Stimulated activated naive CD8-positive, alpha-beta T cell treated with anti-CD3 and anti-CD28 coated beads, Interleukin-15, Interleukin-2, amounts not matched to agents 100 U/mL and 50 U/mL, for 24 hours (primary cell): ENCODE data around the gene SPRR1B.
"Not testable (repeated sequence)": the region's sequence is repeated elsewhere in the genome, so short reads cannot be mapped to it uniquely, and the experiment has no call there.

Experiments used
- ATAC-seq: fragments of 150-1000 bp; cut with Tn5 transposase; one replicate; pipeline ENCODE4 v1.10.0; 2021
- DNase-seq: peaks from one replicate; pipeline ENCODE4 v3.0.0; 2021

SPRR1B gene

GRCh38 chr1:153030895-153031294 lies at the start of gene SPRR1B:
Gene SPRR1B, plus strand, starts transcription at chr1:153031203. Its CDS starts 1,143 bp downstream, at chr1:153032346.
- ATAC-seq (no peak), DNase-seq (no peak)

DNA sequence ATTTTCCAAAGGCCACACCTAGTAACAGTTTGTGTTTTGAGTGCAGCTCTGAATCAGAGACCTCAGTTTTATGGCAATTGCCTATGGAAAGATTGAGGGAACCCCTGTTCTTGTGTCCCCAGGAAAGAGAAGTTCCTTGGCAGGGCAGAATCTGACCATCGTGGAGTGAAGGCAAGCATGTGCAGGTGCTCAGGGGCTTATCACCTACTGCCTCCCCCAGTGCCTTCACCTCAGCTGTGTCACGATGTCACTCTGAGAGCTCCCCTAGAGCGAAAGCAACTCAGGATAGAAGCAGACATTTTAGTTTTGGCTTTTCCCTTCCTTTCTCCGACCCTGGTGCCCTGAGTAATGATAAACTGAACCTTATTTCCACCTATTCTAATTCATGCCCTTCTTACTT lies 48.9 kb upstream of the SPRR1B start:
- no peak for ATAC-seq
- DNase-seq = no peak

DNA sequence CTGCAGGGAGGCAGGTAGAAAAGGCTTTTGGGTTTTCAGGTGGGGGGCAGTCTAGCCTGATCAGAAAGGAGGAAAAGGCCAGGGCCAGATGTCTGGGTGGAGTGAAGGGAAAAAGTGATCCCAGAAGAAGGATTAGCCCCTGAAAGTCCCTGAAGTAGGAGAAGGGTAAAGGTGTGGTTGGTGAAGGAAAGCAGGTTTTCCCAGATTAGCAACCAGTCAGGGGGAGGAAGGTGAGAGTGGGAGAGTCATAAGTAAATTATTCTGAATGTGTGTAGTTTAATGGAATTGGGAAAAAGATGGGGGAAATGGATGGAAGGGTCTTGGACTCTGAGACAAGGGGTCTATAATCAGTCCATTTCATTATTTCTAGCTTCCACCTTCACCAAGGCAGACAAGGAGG lies 47.8 kb upstream of the SPRR1B start:
- no peak for DNase-seq
- no peak for ATAC-seq

DNA sequence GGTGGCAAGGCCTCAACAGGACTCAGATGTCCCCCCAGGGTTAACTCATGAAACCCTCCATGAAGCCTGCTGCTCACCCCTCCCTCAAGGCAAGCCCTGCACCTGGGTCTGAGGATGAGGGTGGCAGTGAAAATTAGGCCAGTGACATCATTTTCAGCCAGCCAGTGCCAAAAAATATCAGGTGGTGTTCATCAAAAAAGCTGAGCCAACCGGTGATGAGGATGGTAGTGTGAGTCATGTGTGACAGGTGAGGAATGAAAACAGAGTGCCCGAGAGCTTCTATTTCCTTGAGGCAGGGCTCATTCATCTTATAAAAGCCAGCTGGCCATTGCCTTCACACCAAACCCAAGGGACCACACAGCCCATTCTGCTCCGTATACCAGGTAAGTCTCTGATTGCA lies 47.3 kb upstream of the SPRR1B start, which contains the start of gene SPRR1A:
Gene SPRR1A (plus strand): TSS at position 339 of the 400 bp plus-strand sequence. CDS start 1,150 bp downstream, outside the sequence.
- ATAC-seq = no peak

DNA sequence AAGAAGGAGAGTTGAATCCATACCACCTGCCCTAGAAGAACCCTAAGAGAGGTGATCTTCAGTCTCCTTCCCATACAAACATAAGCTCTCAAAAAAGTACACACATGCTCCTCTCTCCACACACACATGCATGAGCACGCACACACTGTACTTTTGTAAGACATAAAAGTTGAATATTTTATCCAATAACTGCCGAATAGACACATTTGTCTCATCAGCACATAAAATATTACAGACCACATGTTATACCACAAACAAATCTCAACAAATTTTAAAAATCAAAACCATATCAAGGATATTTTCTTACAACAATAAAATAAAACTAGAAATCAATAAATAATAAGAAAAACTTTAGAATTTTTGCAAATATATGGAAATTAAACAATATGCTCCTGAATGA lies 44.4 kb upstream of the SPRR1B start:
- ATAC-seq (no peak), DNase-seq (no peak)

More for the DNA sequence above, 47.3 kb upstream of the SPRR1B start, which contains the start of gene SPRR1A:
- DNase-seq = no peak

DNA sequence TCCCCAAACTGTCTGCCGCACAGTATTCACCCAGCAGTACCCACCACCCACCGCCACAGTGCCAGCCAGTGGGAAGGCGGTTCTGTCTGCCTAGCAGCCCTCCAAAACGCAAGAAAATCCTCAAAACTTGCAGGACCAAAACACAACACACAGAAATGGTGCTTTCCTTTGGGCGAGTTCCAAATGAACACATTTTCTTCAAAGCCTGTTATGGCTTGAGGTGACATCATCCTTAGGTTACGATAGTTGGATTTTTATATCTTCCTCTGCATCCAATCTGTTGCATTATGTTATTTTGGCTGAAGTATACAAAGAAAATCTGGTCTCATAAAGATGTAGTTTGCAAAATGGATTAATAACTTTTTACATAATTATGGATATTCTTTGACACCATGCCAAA lies 37.8 kb upstream of the SPRR1B start:
- ATAC-seq (no peak), DNase-seq (no peak)

GRCh38 chr1:152995842-152996241 lies 35.2 kb upstream of the SPRR1B start:
- no peak for DNase-seq
- no peak for ATAC-seq

GRCh38 chr1:152996633-152997400 lies 34.2 kb upstream of the SPRR1B start:
- ATAC-seq = no peak
- no peak for DNase-seq

DNA sequence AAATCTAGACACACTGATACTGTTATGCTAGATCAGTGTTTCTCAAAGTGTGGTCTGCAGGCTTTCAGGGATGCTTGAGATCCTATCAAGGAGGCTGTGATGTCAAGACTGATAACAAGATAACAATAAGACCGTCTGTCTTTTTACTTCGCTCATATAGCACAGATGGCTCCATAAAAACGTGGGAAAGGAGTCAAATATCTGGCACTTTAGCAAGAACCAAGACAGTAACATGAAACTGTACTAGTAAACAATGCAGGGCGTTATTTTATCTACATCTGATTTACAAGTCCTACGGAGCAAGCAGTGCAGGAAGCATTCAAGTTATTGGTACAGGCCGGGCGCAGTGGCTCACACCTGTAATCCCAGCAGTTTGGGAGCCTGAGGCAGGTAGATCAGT lies 33.1 kb upstream of the SPRR1B start:
- ATAC-seq = no peak
- no peak for DNase-seq

DNA sequence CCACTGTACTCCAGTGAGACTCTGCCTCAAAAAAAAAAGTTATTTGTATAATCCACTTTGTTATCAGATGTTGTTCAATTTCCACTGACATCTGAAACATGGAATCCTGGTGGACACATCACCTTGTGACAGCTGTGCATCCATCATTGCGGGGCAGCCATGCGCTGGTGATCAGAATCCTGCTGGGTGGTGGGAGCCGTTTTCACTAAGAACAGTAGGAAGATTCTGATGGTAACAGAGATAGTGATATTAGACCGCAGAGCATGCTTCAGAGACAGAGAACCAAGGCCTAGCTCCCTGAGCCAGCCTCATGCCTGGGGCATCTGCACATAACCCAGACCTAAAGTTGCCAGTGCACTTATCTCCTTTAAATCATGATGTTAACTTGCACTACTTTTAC lies 32.5 kb upstream of the SPRR1B start:
- ATAC-seq (no peak), DNase-seq (no peak)

DNA sequence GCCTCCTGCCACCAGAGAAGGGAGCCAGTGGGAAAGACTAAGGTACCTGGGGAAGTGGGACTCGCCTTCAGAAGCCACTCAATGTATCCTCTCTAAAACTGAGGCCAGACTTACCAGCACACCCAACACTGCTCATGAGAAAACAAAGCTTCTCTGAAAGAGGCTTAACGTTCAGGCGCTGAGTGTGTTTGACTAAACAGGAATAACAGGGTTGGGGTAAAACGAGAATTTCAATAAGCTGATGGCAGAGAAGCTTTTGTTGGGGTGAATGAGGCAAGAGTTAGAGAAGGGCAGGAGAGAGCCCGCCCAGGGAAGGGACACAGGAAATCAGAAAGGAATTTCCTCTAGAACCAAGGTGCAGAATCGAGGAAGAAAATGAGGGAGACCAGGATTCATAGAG lies 31.2 kb upstream of the SPRR1B start:
- DNase-seq (no peak), ATAC-seq (no peak)

DNA sequence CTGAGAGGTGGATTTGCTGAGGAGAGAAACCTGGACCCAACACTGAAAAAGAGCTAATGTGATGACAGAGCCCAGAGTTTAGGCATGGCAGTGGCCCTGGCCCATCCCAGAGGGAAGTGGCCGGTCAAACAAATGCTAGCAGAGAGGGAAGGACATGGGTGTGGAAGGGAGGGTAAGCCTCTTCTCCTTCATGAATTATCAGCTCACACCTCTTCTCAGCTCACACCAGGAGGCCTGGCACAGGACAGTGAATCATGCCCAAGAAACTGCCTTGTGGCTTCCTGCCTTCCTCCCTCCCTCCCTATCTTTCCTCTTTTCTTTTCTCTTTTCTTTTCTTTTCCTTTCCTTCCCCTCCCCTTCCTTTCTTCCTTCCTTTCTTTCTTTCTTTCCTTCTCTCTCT lies 30.7 kb upstream of the SPRR1B start:
- DNase-seq (no peak), ATAC-seq (no peak)

DNA sequence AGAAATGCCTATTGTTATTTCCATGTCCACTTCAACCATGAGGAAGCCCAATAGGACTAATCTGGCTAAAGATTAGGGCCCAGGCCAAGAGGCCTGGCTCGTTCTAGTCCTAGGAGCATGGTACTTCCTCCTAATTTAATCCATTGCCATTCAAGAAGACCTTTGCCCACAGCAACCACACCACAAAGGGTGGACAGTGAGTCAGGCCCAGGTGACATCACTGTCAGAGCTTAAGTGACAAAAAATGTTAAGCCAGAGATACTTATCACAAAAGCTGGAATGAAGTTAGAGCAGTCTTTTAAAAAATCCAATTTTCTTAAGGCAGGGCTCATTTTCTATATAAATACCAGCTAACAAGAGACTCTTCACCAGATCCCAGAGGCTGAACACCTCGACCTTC lies 29.6 kb upstream of the SPRR1B start, which contains the start of gene SPRR3:
Gene SPRR3 (plus strand): TSS at position 368 of the 400 bp plus-strand sequence. CDS start 1,272 bp downstream, outside the sequence.
- ATAC-seq = no peak

GRCh38 chr1:153011235-153011758 lies 19.7 kb upstream of the SPRR1B start:
- not testable (repeated sequence) for DNase-seq, ATAC-seq

More for the DNA sequence above, 29.6 kb upstream of the SPRR1B start, which contains the start of gene SPRR3:
- DNase-seq = no peak

GRCh38 chr1:153021829-153022228 lies 9.2 kb upstream of the SPRR1B start:
- DNase-seq, ATAC-seq: not testable (repeated sequence)

DNA sequence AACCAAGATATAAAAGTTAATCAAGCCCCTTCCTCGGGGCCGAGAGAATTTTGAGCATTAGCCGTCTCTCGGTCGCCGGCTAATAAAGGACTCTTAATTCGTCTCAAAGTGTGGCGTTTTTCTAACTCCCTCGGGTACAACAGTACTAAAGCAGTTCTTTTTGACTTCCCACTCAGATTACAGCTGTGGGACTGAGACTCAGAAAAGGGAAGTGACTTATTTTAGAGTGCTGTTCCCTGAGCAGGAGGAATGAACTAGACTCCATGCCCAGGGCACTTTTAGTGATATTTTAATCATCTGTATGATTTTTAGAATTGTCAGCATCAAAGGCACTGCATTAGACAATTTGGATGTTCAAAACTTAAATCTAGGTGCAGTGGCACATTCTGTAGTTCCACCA lies 8.7 kb upstream of the SPRR1B start:
- not testable (repeated sequence) for ATAC-seq, DNase-seq

DNA sequence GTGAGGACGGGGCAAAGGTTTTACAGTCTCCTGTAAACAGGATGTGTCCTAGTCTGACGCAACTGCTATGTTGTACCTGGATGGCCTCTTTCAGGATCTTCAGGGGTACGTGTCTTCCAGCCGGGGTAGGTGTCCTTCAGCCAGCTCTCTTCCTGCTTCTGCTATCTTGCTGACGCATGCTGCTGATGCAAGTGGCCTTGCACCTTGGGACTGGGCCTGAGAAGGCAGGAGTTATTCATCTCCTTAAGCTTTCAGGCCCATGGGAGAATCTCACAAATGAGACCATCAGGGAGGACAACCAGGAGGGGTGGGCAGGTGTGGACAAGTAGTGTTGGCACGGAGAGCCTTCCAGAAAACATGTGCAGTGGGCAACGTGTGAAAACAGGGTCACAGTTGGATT lies 7.9 kb upstream of the SPRR1B start:
- ATAC-seq (no peak), DNase-seq (no peak)

GRCh38 chr1:153024413-153024812 lies 6.6 kb upstream of the SPRR1B start:
- ATAC-seq (no peak), DNase-seq (no peak)

DNA sequence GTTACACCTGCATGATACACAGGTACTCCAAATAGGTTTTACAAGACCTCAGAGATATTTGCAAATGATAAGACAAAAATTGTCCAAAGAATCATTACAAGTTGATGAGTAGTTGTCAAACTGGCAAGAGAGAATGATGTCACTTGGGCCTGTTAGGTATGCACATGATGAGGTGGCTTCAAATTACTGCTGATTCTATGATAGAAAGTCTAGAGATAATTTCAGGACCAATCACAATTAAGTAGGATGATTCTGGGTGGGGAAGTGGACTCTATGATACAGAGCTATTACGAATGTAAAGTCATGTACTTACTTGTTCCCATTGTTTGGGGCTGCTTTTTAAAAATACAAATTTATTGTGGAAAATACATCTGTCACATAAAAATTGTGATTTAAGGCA lies 5.2 kb upstream of the SPRR1B start:
- DNase-seq (no peak), ATAC-seq (no peak)

DNA sequence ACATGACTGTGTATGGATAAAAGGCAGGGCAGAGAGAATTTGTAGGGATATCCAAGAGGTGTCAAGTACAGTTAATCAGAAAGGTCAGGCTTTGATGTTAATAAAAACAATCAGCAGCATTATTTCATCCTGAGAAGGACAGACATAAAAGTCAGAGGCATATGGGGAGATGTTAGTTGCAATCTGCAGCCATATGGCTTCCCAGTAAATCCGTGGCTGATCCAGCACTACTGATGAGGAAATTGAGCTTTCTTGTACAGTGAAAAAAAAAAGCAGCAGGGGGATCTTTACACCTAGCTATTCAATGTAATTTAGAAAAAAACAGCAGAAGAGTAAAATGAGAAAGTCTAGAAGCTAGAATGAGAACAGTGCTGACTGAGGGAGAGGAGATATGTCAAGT lies 2.2 kb upstream of the SPRR1B start:
- ATAC-seq (no peak), DNase-seq (no peak)

GRCh38 chr1:153032073-153032472 lies 1.1 kb downstream of the SPRR1B start:
- DNase-seq = no peak

DNA sequence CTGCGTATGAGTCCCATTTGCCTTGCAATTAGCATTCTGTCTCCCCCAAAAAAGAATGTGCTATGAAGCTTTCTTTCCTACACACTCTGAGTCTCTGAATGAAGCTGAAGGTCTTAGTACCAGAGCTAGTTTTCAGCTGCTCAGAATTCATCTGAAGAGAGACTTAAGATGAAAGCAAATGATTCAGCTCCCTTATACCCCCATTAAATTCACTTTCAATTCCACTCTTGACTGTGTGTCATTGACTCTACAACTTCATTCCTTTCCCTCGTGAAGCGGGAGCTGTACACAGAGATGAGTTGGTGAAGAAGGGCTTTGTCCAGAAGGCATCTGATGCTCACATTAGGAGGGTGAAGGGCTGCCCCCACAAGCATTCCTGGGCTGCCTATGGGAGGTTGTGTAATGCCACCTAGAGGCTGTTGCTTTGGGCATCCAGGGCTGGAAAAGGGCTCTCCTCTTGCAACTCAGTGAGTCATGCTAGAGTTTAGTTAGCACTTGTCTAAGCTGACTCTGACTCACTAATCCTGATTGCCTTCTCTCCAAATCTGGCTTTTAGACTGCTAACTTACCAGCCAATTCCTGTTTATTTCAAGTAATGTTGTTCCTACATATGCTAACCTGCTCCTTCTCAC lies 1.8 kb downstream of the SPRR1B start:
- ATAC-seq (peak; percentile 52), DNase-seq (no peak)

More at GRCh38 chr1:153032073-153032472, 1.1 kb downstream of the SPRR1B start:
- no peak for ATAC-seq

DNA sequence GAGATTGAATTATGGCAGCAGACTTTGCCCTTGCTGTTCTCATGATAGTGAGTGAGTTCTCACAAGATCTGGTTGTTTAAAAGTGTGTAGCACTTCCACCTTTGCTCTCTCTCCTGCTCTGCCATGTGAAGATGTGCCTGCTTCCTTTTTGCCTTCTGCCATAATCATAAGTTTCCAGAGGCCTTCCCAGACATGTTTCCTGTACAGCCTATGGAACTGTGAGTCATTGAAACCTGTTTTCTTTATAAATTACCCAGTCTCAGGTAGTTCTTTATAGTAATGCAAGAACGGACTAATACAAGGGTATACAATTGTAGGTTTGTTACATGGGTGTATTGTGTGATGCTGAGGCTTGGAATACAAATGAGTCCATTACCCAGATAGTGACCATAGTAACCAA lies 4.2 kb downstream of the SPRR1B start:
- ATAC-seq (no peak), DNase-seq (no peak)
